OCI-LY3 (cell line): Measurements from ENCODE around the gene TJP1.

Experiments used
- CTCF ChIP-seq: fragments of 200-600, 300-600 bp; sonication (generic); IDR thresholded peaks from 2 replicates; pipeline ENCODE4 v1.5.1; 2014; ENCODE audit warnings: antibody characterized with exemption, low read length, low read depth
- EZH2phosphoT487 ChIP-seq: fragments of 200-600 bp; shearing (Covaris generic); IDR thresholded peaks from 2 replicates; pipeline ENCODE4 v1.6.1; 2018; ENCODE audit warnings: antibody characterized with exemption, mixed run types, low read depth

- TF ChIP-seq CTCF (no peak), EZH2phosphoT487 (no peak)
Measured at GRCh38 chr15:29734917-29735572, 87.2 kb downstream of the TJP1 start.
